ENCODE measurements around the gene KAZN. TPM values are rescaled to one million over a fixed set of nuclear protein-coding genes. Genes with fewer than 3 reads are reported as not detected.

The KAZN gene
- total and polyA plus RNA-seq, 2 of the 8 experiments (the other 6 are each of a cell fraction or from before 2014, with no cell fraction given): 3.7 to 11.8 TPM

DNA sequence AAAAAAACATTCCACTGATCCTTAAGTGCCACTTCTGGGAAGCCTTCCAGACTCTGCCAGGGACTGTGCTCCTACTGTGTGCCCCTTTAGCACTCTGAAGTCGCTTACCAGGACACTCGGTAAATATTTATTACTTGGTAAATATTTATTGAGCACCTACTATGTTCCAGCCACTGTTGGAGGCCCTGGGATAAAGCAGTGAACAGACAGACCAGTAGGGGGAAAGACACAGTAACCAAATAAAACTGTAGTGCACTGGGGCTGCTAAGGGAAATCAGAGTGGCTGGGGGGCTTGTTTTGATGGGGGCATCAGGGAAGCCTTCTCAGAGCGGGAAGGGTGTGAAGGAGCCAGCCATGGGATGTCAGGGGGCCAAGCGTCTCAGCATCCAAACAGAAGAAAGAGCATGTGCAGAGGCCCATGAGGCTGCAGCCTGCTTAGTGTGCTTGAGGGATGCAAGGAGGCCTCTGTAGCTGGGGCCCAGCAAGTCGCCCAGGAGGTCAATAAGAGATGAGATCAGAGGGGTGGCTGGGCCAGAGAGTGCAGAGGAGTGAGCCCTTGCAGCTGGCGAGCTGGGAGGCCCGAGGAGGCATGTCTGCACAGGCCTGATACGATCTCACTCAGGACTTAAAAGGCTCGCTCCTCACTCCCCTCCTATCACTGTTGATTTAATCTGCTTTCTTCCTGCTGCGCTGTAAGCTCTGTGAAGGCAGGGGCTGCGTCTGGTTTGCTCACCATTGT, 28.6 kb downstream of the KAZN start:
- peaks cover 0 to 2% of the 10 kb centered on the region in 2 experiments; a peak in 1 of 4 replicates for H3K9me3 ChIP-seq (ENCODE audit: insufficient read depth in 2 of 2, low read depth in 1 of 2, low read length in 1 of 2)
- no peak overlapping the region for H2BK15ac ChIP-seq (ENCODE audit: low read length)
- no peak overlapping the region for H2BK12ac ChIP-seq (ENCODE audit: low read depth, low read length)
- no peak overlapping the region for H4K91ac ChIP-seq (replicated peaks; ENCODE audit: insufficient read length, low read length)
- WGBS, 2 experiments (ENCODE audit: extremely low coverage in 1 of 2, insufficient coverage in 1 of 2, insufficient read length in 1 of 2, insufficient replicate concordance in 2 of 2, low coverage in 1 of 2, low lambda C conversion rate in 2 of 2, missing lambda C conversion rate in 1 of 2): 85% methylated on average over 11 of the region's 11 CpGs; no CpG with 5 or more reads in 1 of the 2 experiments
- POLR2A ChIA-PET (ENCODE audit: partially characterized antibody): interaction anchor here (0.6 kb wide), 1 partner anchor 10 kb away, joined by 3 read pairs; no protein-coding TSS in a partner anchor
- no peak overlapping the region for H2BK20ac ChIP-seq (ENCODE audit: low read length)
- H4K8ac ChIP-seq (ENCODE audit: extremely low read depth, insufficient read depth, low read length): no peak overlapping the region
- H2AFZ ChIP-seq (ENCODE audit: low read length): no peak overlapping the region
- H3K27me3 ChIP-seq (replicated peaks in 1 of 4; ENCODE audit: control insufficient read depth in 3 of 4, extremely low read depth in 1 of 4, insufficient read depth in 3 of 4, low read length in 3 of 4): no peaks in the 10 kb centered on the region
- H3K36me3 ChIP-seq (ENCODE audit: control insufficient read depth in 2 of 4, insufficient read depth in 4 of 4, low read length in 3 of 4): no peaks in the 10 kb centered on the region
- H3K79me2 ChIP-seq (ENCODE audit: control insufficient read depth in 1 of 2, insufficient read depth in 2 of 2, low read length in 2 of 2): peaks cover 0 to 3% of the 10 kb centered on the region in 2 experiments; a peak in 2 of 4 replicates
- no peak overlapping the region for H3K23ac ChIP-seq (ENCODE audit: insufficient read length)
- H3K4me2 ChIP-seq (ENCODE audit: insufficient read depth in 1 of 2, low read depth in 2 of 2, low read length in 2 of 2): no peak overlapping the region
- H3K27ac ChIP-seq (ENCODE audit: low read depth, low read length): no peak overlapping the region
- H4K5ac ChIP-seq (ENCODE audit: insufficient read length, low read depth, low read length): no peak overlapping the region
- H3K4me1 ChIP-seq (replicated peaks in 1 of 4; ENCODE audit: control insufficient read depth in 3 of 4, insufficient read depth in 4 of 4, low read length in 3 of 4): peaks cover 0 to 10% (median 4%) of the 10 kb centered on the region in 4 experiments; a peak in 5 of 7 replicates
- FAIRE-seq: no peak
- no peak overlapping the region for H3K4me3 ChIP-seq (ENCODE audit: extremely low read depth in 1 of 4, insufficient read depth in 2 of 4, low read depth in 3 of 4, low read length in 4 of 4)
- CTCF ChIA-PET (ENCODE audit: partially characterized antibody): interaction anchor here (0.8 to 1.1 kb wide), 3 partner anchors 17 to 112 kb away, joined by 3 to 4 read pairs (median 3); no protein-coding TSS in a partner anchor
- H3K18ac ChIP-seq (ENCODE audit: extremely low read depth, low read length): no peak overlapping the region
- H3K9ac ChIP-seq (replicated peaks in 1 of 4; ENCODE audit: extremely low read depth in 1 of 4, low read depth in 3 of 4, low read length in 3 of 4): no peak overlapping the region; a peak in 1 of 7 replicates
- TF ChIP-seq FOSL1 (IDR thresholded peaks at IDR 0.05; ENCODE audit: insufficient read depth, low read depth, low read length) (no peak), SIX5 (IDR thresholded peaks at IDR 0.05; ENCODE audit: low read depth, low read length) (no peak), RAD21 (IDR thresholded peaks at IDR 0.05 in 1 of 2, conservative IDR thresholded peaks at IDR 0.05 in 1 of 2; ENCODE audit: low read depth in 2 of 2, low read length in 2 of 2) (no peak), KDM5A (IDR thresholded peaks at IDR 0.05; ENCODE audit: low read length) (no peak), BACH1 (IDR thresholded peaks at IDR 0.05; ENCODE audit: low read length) (no peak), MAFK (IDR thresholded peaks at IDR 0.05; ENCODE audit: low read depth, low read length) (no peak), GTF2F1 (IDR thresholded peaks at IDR 0.05; ENCODE audit: borderline replicate concordance, low read depth, low read length) (no peak), YY1 (IDR thresholded peaks at IDR 0.05; ENCODE audit: low read depth, low read length) (no peak), CHD2 (IDR thresholded peaks at IDR 0.05; ENCODE audit: low read length) (no peak), CREB1 (IDR thresholded peaks at IDR 0.05) (no peak)
- TF ChIP-seq, protein P1, sequence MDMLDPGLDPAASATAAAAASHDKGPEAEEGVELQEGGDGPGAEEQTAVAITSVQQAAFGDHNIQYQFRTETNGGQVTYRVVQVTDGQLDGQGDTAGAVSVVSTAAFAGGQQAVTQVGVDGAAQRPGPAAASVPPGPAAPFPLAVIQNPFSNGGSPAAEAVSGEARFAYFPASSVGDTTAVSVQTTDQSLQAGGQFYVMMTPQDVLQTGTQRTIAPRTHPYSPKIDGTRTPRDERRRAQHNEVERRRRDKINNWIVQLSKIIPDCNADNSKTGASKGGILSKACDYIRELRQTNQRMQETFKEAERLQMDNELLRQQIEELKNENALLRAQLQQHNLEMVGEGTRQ (IDR thresholded peaks at IDR 0.05; ENCODE audit: low read length): no peak
- no peaks in the 10 kb centered on the region for H4K20me1 ChIP-seq (replicated peaks in 1 of 2; ENCODE audit: control insufficient read depth in 1 of 2, insufficient read depth in 2 of 2, low read length in 2 of 2)
- no peaks in the 10 kb centered on the region for H3K23me2 ChIP-seq (ENCODE audit: low read depth, low read length)
- H2AK5ac ChIP-seq (ENCODE audit: low read depth, low read length): no peak overlapping the region; the same call in 1 of the 2 replicates
- no peak overlapping the region for H2BK120ac ChIP-seq (replicated peaks; ENCODE audit: low read depth, low read length)
- DNase-seq (ENCODE audit: low read depth in 1 of 2, low spot score in 2 of 2): no peak
- peak overlapping the region; percentile 20; the same call in 1 of the 2 replicates for H2BK5ac ChIP-seq (ENCODE audit: low read depth, low read length)
- H3K79me1 ChIP-seq (ENCODE audit: low read depth, low read length): no peaks in the 10 kb centered on the region
- no peak overlapping the region for H3K4ac ChIP-seq (replicated peaks; ENCODE audit: insufficient read length, low read depth, low read length)
- no peak overlapping the region for H3K14ac ChIP-seq (ENCODE audit: insufficient read length)
- no peak overlapping the region for H3K56ac ChIP-seq (replicated peaks; ENCODE audit: insufficient read length, low read depth, low read length)
